ENCODE measurements around the gene SLC25A10. TPM values are rescaled to one million over a fixed set of nuclear protein-coding genes. Genes with fewer than 3 reads are reported as not detected.

The SLC25A10 gene
- 100 to 1,000 TPM in 1 of 4 donors, 10 to 100 TPM in 3; 37.1 to 109 (median 64.1) TPM for total RNA-seq

- H3K27me3 ChIP-seq, result no peaks in the 10 kb centered on the region
- peak in 4 of 6 experiments; percentile 12 to 51 (median 48) for TF ChIP-seq CTCF (IDR thresholded peaks at IDR 0.05)
- TF ChIP-seq POLR2A (IDR thresholded peaks at IDR 0.05), result peak; percentile 55 to 83
- H3K9me3 ChIP-seq, result no peaks in the 10 kb centered on the region
- DNase-seq, result peak; percentile 77 to 94 (median 94)
- H3K4me1 ChIP-seq, result peaks cover 7 to 48% (median 14%) of the 10 kb centered on the region in 4 donors
- H3K36me3 ChIP-seq, result peaks cover 0 to 40% (median 0%) of the 10 kb centered on the region in 3 donors
- peak within 1 kb of the TSS; percentile 82 to 99 (median 94) for H3K4me3 ChIP-seq
- peak within 1 kb of the TSS; percentile 77 to 95 (median 82) for H3K27ac ChIP-seq
Measured at GRCh38 chr17:81711814-81712467, at the start of gene SLC25A10. Gene SLC25A10, plus strand, starts transcription at chr17:81712284. Its CDS starts 143 bp downstream, at chr17:81712427.

GRCh38 chr17:81664051-81664470 is 48.0 kb upstream of the SLC25A10 start:
- H3K36me3 ChIP-seq, result peaks cover 0 to 6% (median 0%) of the 10 kb centered on the region in 3 donors
- H3K4me3 ChIP-seq, result no peak overlapping the region
- DNase-seq, result no peak
- no peaks in the 10 kb centered on the region for H3K27me3 ChIP-seq
- peaks cover 0 to 22% (median 10%) of the 10 kb centered on the region in 4 donors for H3K4me1 ChIP-seq
- TF ChIP-seq CTCF (IDR thresholded peaks at IDR 0.05), result no peak
- no peak for TF ChIP-seq POLR2A (IDR thresholded peaks at IDR 0.05)
- no peak overlapping the region for H3K27ac ChIP-seq
- H3K9me3 ChIP-seq, result no peaks in the 10 kb centered on the region

- peak in 1 of 3 donors; percentile 40 for DNase-seq
- TF ChIP-seq CTCF (IDR thresholded peaks at IDR 0.05) (no peak), POLR2A (IDR thresholded peaks at IDR 0.05) (no peak)
- Histone ChIP-seq H3K4me3 (peak overlapping the region; percentile 79 to 99 (median 90)), H3K27me3 (no peaks in the 10 kb centered on the region), H3K36me3 (peaks cover 0 to 20% (median 0%) of the 10 kb centered on the region in 3 donors), H3K27ac (peak overlapping the region; percentile 87 to 96 (median 88)), H3K4me1 (peaks cover 0 to 22% (median 10%) of the 10 kb centered on the region in 4 donors), H3K9me3 (no peaks in the 10 kb centered on the region)
Measured at GRCh38 chr17:81665205-81666091, 46.6 kb upstream of the SLC25A10 start.

- no peak for TF ChIP-seq POLR2A (IDR thresholded peaks at IDR 0.05)
- TF ChIP-seq CTCF (IDR thresholded peaks at IDR 0.05), result no peak
- H3K36me3 ChIP-seq, result peaks cover 0 to 26% (median 0%) of the 10 kb centered on the region in 3 donors
- DNase-seq, result peak in 1 of 3 donors; percentile 54
- no peaks in the 10 kb centered on the region for H3K27me3 ChIP-seq
- peak overlapping the region; percentile 87 to 96 (median 88) for H3K27ac ChIP-seq
- H3K4me3 ChIP-seq, result peak overlapping the region; percentile 79 to 99 (median 90)
- no peaks in the 10 kb centered on the region for H3K9me3 ChIP-seq
- peaks cover 0 to 22% (median 10%) of the 10 kb centered on the region in 4 donors for H3K4me1 ChIP-seq
Measured at GRCh38 chr17:81666092-81666341, 46.1 kb upstream of the SLC25A10 start.

- Histone ChIP-seq H3K4me1 (peaks cover 0 to 22% (median 10%) of the 10 kb centered on the region in 4 donors), H3K27me3 (no peaks in the 10 kb centered on the region), H3K9me3 (no peaks in the 10 kb centered on the region), H3K4me3 (peak within 1 kb of the TSS; percentile 79 to 99 (median 90)), H3K36me3 (peaks cover 0 to 32% (median 0%) of the 10 kb centered on the region in 3 donors), H3K27ac (peak within 1 kb of the TSS; percentile 87 to 96 (median 88))
- DNase-seq, result peak; percentile 94 to 98 (median 97)
- TF ChIP-seq POLR2A (IDR thresholded peaks at IDR 0.05) (peak; percentile 79 to 83), CTCF (IDR thresholded peaks at IDR 0.05) (no peak)
Measured at GRCh38 chr17:81666342-81667191, 45.5 kb upstream of the SLC25A10 start, which contains the start of the genes CCDC137 and OXLD1. Gene CCDC137, plus strand, starts transcription at chr17:81666737. Its CDS starts 30 bp downstream, at chr17:81666767. Gene OXLD1, minus strand, starts transcription at chr17:81666605. Its CDS starts 28 bp downstream, at chr17:81666577.
